CD4-positive, alpha-beta T cell treated with Interleukin-4 for 4 hours (primary cell): ENCODE measurements around the gene RBMS2.
"Not testable (repeated sequence)": the region's sequence is repeated elsewhere in the genome, so short reads cannot be mapped to it uniquely, and the experiment has no call there.

Source experiments
- DNase-seq: peaks from one replicate; pipeline ENCODE4 v3.0.0-alpha.2; 2020

RBMS2 gene

GRCh38 chr12:56518570-56518969 is 3.0 kb upstream of the RBMS2 start:
- DNase-seq, result no peak

DNA sequence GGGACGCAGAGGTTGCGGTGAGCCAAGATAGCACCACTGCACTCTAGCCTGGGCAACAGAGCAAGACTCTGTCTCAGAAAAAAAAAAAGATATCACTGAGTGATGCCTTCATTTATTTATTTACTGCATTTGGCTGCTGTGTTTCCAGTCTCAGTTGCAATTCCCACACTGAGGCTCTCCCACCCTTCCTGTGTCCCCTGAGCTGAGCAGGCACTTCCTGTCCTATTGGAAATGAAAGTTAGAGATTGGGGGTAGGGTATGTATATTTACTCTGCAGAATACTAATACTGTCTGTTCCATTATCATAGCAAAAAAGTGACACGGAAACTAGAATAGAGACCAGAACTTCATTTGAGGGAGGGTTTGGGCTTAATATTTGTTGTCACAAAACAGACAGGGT is 1.6 kb upstream of the RBMS2 start:
- no peak for DNase-seq

DNA sequence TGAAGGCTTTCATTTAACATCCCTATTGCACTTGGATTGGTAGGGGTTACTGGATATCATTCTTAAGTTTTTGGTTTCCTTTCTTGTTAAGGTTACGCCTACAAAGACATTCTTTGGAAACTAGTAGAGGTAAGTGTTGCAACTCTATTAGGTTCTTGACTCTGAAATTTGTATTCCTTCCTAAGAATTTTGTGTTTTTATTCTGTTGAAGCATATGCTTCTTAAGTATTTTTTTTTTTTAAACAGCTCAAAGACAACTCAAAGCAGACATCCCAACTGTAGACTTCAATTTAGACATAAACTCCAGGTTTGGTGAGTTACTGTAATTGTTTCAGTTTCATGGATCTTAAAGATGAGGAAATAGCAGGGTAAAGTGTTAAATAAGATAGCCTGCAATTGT is 1.1 kb upstream of the RBMS2 start:
- no peak for DNase-seq

- DNase-seq, result no peak
These were observed 421 bp upstream of the RBMS2 start for GRCh38 chr12:56521209-56521589.

DNA sequence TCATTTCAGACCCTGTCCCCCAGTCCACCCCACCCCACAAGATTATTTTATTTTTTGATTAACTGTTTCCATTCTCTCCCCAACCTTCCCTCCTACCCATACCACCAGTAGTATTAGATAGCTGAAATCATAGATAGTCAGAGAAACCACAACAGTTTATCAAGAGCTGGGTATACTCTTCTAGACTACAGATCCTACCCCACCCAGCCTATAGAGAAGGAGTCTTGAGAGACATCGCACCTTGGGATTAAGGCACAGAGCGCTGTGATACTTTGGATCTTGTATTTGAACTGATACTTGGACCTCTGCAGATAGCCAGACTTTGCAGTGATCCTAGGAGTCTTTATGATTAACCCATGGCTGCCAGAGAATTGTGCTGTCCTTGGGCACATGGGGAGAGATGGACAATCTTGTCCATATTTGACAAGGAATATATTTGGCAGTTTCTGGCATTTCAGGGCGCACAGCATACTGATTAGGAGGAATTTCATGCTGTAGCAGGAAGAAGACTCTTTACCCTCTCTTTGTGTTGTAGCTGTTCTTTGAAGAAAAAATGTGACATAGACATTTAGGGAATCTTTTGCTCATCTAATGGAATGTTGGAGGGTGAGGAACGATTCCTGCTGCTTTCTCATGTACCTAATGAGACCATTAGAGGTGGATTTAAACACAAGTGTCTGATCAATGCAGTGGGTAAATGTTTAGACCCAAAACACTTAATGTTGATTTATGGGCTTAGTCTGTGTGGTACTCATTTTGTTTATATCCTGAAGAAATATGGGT is 982 bp downstream of the RBMS2 start:
- no peak for DNase-seq

DNA sequence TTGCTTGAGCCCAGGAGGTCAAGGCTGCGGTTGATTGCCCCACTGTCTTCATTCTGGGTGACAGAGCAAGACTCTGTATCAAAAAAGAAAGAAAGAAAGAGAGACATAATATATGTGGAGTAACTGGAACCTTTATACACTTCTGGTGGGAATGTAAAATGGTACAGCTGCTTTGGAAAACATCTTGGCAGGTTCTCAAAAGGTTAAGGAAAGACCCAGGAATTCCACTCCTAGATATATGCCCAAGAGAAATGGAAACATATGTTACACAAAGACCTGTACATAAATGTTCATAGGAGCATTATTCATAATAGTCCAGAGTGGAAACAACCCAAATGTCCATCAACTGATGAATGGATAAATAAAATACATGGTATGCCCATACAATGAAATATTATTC is 7.2 kb downstream of the RBMS2 start:
- DNase-seq, result no peak

- DNase-seq, result no peak
These were observed 8.0 kb downstream of the RBMS2 start for GRCh38 chr12:56529656-56530055.

DNA sequence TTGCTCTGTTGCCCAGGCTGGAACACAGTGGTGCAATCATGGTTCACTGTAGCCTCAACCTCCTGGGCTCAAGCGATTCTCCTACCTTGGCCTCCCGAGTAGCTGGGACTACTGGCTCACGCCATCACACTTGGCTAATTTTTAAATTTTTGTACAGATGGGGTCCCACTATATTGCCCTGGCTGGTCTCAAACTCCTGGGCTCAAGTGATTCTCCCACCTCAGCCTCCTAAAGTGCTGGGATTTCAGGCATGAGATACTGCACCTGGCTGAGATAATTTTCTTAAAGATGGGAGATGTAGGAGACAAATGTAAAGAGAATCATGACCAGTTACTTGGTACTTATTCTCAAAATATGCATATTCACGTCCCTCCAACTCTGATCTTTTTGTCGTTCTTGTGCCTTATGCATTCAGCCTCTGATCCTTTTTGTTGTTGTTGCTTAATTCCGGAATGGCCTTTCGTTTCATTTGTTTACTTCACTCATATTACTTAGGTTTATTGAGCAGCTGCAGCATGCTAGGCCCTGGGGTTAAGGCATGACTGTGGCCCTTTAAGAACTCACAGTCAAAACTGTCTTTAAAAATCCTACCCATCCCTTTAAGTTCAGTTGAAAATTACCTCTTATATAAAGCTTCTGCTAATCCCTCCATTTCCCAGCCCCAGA is 8.9 kb downstream of the RBMS2 start:
- no peak for DNase-seq

- no peak for DNase-seq
These were observed 15.9 kb downstream of the RBMS2 start for GRCh38 chr12:56537546-56537945.

DNA sequence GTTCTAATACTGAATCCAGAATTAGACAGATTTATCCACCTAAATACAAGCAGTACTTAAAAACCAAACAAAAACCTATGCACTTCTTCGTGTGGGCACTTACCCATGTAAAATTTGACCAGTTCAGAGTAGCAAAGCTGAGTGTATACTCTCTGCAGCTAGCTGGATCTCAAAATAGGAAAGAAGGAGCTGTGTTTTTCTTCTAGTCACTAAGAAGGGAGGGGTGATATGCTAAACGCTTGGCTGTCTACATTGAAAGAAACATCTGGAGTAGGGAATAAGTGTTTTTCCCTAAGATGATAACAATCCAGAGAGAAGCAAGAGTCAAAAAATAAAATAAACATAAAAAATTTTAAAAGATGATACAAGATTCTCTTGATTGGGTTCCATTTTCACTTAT is 20.0 kb downstream of the RBMS2 start:
- no peak for DNase-seq

DNA sequence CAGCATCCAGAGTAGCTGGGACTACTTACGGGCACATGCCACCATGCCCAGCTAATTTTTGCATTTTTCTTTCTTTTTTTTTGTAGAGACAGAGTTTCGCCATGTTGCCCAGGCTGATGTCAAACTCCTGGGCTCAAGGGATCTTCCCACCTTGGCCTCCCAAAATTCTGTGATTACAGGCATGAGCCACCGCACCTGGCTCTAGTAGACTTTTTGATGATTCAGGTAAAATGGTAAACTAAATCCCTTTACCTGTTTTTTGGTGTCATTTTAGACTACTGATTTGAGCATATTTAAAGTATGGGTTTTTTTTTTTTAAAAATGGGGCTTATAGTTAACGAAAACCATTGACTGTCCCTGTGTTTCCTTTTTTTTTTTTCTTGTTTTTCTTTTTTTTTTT is 20.5 kb downstream of the RBMS2 start:
- DNase-seq, result no peak

GRCh38 chr12:56545023-56545604 is 23.5 kb downstream of the RBMS2 start:
- DNase-seq, result no peak

DNA sequence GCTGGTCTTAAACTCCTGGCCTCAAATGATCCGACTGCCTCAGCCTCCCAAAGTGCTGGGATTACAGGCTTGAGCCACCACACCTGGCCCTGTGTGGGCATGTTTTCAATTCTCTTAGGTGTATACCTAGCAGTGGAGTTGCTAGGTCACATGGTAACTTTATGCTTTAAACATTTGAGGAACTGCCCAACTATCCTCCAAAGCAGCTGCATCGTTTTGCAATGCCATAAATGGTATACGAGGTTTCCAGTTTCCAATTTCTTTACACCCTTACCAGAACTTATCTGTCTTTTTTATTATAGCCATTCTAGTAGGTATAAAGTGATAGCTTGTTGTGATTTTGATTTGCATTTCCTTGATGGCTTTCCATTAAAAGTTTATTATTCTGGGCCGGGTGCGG is 25.1 kb downstream of the RBMS2 start:
- no peak for DNase-seq

- no peak for DNase-seq
These were observed 29.4 kb downstream of the RBMS2 start for GRCh38 chr12:56551070-56551469.

- DNase-seq, result no peak
These were observed 44.0 kb downstream of the RBMS2 start for GRCh38 chr12:56565510-56566101.

- no peak for DNase-seq
These were observed 46.5 kb downstream of the RBMS2 start for GRCh38 chr12:56568146-56568545.

GRCh38 chr12:56571121-56571520 is 49.5 kb downstream of the RBMS2 start:
- no peak for DNase-seq

DNA sequence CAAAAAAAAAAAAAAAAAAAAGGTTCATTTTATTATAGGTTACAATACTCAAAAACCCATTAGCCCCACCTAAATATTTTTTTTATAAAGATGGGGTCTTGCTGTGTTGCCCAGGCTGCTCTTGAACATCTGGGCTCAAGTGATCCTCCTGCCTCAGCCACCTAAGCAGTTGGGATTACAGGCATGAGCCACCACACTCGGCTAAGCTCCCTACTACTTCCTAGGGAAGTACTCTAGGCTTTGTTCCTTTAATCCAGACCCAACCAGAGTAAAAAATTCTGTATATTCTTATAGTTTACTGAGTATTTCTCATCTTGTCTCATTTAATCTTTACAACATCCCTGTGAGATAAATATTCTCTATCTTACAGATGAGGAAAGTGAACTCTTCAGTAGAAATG is 50.7 kb downstream of the RBMS2 start:
- no peak for DNase-seq

DNA sequence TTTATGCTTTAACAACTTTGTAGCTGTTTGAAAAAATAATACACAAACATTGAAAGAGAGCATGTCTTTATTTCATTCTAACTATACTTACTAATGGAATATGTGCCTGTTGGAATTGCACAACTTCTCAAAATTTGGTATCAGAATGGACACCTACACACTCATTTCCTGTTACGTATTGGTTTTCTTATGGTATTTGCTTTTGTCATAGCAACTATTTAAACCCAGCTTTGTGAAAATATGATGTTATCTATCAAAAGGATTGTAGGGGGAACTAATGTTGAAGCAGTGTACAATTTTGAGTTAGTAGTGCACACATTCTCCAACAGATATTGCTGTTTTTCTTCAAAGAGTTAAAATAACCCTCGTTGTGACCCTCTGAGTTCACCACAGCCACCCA is 52.6 kb downstream of the RBMS2 start:
- no peak for DNase-seq

GRCh38 chr12:56577248-56577647 is 55.6 kb downstream of the RBMS2 start:
- not testable (repeated sequence) for DNase-seq

DNA sequence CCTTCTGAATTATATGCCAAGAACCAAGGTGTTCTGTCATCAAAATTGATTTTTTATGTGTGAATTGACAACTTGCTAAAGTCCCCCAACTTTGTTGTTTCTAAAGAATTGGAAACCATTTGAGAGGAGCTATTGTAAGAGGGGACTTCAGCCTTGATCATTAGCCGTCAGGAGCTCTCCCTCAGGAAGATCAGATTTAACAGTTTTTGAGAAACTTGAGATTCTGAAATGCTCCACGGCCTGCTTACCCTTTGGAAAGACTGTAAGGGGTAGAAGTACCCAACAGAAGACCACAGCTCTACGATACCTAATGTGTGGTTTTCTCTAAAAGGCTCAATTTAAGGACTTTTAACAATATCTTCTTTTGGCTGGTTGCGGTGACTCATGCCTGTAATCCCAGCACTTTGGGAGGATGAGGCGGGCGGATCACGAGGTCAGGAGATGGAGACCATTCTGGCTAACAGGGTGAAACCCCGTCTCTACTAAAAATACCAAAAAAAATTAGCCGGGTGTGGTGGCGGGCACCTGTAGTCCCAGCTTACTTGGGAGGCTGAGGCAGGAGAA is 57.4 kb downstream of the RBMS2 start:
- DNase-seq, result no peak

GRCh38 chr12:56581418-56582145 is 60.0 kb downstream of the RBMS2 start:
- peak; percentile 63 for DNase-seq

DNA sequence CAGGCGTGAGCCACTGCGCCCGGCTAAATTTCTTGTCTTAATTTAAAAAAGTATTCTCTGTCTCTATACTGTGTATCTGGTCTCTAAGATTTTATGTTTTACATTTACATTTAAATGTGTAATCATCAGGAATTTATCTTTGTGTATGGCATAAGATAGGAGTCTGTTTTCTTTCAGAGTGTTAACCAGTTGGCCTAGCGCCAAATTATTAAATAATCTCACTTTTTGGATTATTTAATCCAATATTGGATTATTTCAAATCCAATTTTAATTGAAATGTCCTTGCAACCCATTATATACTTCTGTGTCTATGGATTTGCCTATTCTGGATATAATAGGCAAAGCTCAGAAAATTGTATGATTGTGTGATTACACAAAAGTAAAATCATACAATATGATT is 63.5 kb downstream of the RBMS2 start:
- DNase-seq, result no peak
